ENCODE data around the gene TWIST2.

Gene TWIST2

GRCh38 chr2:238856713-238857567 is 9.1 kb downstream of the TWIST2 start:
- DNase-seq (ENCODE audit: low read depth) = no peak

- no peak for DNase-seq (ENCODE audit: low read depth)
Observed at GRCh38 chr2:238857959-238858358, 10.1 kb downstream of the TWIST2 start.

- no peak for DNase-seq (ENCODE audit: low read depth)
Observed at GRCh38 chr2:238859636-238860347, 11.9 kb downstream of the TWIST2 start.

DNA sequence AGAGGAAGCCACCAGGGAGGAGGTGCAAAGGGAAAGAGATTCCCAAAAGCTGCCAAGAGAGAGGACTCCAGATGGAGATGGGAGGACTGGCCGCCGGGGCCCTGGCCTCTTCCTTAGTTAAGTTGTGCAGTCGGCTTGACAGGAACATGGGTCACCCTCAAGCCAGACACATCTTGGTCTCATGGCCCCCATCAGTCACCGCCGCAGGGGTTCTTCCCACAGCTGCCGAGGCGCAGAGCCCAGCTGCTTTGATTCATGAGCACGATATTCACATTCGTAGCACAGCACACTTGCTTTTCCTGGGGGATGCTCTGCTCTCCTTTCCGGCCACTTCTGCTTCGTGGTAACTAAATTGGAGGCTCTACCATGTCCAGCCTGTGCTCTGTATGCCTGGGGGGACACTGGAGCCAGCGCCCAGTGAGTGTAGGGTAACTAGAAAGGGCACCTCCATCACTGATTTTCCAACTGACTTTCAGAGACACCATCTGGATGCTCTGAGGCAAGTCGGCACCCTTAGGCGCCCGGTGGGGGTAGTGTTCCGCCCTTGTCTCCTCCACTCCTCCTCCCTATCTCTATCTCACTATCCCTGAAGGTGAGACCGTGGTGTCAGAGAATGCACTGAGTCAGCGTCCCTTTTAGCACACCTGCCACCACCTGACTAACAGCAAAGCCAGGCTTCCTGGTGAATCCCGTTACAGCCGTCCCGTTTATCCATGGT is 13.3 kb downstream of the TWIST2 start:
- no peak for DNase-seq (ENCODE audit: low read depth)

DNA sequence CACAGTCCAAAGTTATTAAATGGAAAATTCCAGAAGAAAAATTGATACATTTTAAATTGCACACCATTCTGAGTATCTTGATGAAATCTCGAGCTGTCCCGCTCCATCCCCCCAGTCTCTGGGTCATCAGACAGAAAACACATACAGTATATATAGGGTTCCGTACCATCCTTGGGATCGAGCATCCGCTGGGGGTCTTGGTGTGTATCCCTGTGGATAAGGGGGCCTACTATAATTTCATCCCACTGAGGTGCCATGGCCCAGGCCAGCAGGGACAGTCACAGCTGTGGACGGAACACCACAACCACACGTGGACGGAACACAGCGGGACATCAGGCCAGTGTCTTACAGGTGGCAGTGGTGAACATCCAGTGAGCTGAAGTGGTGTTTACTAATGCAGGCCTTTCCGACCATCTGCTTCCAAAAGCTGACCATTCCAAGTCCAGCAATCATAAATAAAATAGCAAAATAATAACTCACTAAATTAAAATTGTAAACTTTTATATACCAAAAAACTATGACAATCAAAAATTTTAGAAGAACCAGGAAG is 14.0 kb downstream of the TWIST2 start:
- DNase-seq (ENCODE audit: low read depth) = no peak

- DNase-seq (ENCODE audit: low read depth) = no peak
Observed at GRCh38 chr2:238862701-238863100, 14.8 kb downstream of the TWIST2 start.

- DNase-seq (ENCODE audit: low read depth) = no peak
Observed at GRCh38 chr2:238863231-238863630, 15.3 kb downstream of the TWIST2 start.

DNA sequence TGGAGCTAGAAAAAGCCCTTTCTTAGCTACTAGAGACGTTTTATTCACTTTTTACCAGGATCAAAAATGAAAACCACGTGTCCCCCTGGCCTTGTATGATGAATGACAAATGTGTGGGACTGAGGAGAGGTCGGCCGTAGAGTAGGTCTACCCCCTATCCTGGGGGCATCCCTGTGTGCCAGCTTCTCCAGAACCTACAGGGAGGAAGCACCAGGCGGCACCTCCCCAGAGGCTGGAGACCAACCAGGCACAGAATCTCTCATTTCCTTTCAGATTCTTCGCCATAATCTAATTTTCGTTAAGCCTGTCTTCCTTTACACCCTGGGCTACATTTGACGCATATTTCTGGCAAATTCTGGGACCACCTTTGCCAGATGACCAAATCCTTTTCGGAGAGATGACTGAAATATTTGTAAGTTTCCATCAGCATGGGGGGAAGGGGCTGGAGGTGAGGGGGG is 15.9 kb downstream of the TWIST2 start:
- no peak for DNase-seq (ENCODE audit: low read depth)

GRCh38 chr2:238864207-238865014 is 16.5 kb downstream of the TWIST2 start:
- DNase-seq (ENCODE audit: low read depth) = peak; percentile 97

- no peak for DNase-seq (ENCODE audit: low read depth)
Observed at GRCh38 chr2:238865015-238865719, 17.3 kb downstream of the TWIST2 start.

DNA sequence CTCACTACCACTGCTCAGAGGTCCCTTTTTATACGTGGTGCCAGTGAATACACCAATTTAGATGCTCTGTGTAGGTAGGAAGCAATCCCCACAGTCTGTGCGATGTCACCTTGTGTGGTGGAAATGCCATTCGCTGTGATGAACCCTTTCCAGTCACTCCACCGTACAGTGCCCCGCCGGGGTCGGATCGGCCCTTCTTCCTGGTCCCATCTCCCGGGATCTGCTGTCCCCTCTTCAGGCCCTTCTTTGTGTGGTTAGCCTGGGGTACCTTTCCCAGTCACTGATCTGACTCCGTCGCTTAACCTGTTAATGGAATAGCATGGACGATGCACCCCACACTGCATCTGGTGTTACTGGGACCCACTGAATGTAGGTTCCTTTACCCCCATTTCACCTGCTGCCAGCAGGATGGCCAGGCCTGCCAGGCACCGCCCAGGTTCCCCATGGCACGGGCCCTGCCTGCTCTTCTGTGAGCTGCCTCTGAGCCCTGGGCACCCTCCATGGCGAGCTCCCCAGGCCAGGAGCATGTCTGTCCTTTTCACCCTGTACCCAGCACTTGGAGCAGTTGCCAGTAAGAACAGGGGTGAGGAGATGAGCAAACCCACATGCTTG is 18.0 kb downstream of the TWIST2 start:
- DNase-seq (ENCODE audit: low read depth) = no peak

- no peak for DNase-seq (ENCODE audit: low read depth)
Observed at GRCh38 chr2:238866656-238867277, 18.9 kb downstream of the TWIST2 start.

- DNase-seq (ENCODE audit: low read depth) = no peak
Observed at GRCh38 chr2:238868067-238868524, 20.2 kb downstream of the TWIST2 start.

DNA sequence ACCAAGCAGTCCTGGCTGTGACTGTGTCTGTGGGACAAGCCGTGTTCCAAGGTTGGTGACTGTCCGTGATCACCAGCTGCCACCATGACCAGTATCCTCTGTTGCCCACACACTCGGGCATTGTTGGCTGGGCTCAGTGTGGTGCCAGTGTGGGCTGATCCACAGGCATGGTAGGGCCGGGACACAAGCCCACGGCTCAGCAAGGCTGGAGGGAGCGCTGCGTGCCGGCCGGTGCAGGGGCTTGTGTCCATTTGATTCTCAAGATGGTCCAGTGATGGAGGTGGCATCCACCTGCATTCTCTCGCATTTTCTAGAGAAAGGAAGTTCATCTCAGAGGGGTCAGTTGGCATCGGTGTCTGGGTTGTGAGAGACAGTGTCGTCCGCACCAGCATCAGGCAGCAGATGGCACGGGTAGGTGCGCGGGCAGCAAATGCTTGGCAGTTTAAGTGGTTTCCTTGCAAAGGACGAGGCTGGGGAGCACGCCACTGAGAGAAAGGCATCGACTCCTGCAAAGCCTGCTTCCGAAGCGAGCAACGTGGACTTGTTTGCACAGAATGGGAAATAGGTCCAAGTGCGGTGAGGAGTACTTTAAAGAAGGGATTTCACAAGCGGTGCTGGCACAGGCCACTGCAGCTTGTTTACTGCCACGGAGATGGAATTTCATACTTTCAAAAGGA is 20.9 kb downstream of the TWIST2 start:
- DNase-seq (ENCODE audit: low read depth) = no peak

GRCh38 chr2:238869293-238870124 is 21.6 kb downstream of the TWIST2 start:
- no peak for DNase-seq (ENCODE audit: low read depth)

DNA sequence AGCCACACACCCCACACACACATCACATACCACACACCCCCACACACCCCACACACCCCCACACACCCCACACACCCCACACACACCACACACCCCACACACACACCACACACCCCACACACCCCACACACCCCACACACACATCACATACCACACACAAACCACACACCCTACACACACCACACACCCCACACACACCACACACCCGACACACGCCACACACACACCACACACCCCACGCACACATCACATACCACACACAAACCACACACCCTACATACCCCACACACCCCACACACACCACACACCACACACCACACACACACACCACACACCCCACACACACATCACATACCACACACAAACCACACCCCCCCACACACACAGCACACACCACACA is 22.4 kb downstream of the TWIST2 start:
- no peak for DNase-seq (ENCODE audit: low read depth)

DNA sequence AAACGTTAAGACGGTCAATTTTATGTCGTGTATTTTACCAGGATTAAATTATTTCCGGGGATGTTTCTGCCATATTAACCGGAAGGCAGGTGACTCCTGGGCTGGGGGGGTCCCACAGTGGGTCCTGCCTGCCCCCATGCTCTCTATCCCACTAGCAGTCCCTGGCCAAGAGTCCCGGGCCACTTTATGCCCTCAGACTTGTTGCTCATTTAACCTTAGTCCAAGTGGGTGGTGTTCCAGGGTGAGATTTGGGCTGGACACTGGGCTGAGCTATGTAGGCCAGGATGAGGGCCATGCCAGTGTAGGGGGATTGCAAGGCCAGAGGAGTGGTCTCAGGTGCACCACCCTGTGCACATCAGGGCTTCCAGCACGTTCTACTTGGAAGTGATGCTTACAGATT is 24.1 kb downstream of the TWIST2 start:
- DNase-seq (ENCODE audit: low read depth) = no peak

DNA sequence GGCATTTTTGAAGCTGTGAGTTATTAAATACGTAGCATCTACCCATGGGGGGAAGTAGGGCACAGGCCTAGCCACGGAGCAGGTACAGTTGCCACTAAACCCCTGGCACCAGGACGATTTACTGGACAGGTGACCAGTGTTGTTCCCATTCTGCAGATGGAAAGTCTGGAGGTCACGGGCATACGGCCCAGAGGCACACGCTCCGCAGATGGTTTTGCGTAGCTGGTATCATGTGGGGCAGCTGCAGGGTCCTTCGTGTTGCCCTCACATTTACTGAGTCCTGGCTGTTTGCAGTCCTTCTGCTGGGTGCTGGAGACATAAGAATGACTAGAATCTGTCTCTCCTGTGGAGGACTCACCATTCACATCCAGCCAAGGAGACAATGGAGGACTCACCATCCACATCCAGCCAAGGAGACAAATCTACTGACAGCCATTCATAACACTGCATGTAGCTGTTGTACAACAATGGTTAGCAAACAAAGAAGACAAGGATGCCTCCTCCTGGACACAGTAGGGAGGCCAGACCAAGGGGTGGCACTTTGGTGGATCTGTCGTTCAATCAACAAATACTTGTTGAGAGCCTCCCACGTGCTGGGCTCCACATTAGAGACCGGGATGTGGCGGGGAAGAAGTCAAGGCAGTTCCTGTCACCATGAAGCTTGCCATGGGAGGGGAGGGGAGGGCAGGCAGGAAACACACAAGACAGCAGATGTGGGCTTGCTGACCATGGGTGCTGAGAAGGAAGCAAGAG is 24.9 kb downstream of the TWIST2 start:
- DNase-seq (ENCODE audit: low read depth) = no peak
